Measurements from ENCODE around the gene GLIS1.

GLIS1 gene

GRCh38 chr1:53684741-53685140 is 54.2 kb downstream of the GLIS1 start:
- no peak overlapping the region for H3K4me3 ChIP-seq (replicated peaks; ENCODE audit: low read depth, low read length)
- no peak for TF ChIP-seq CTCF (IDR thresholded peaks at IDR 0.05; ENCODE audit: low read depth, low read length, missing control alignments)

GRCh38 chr1:53683986-53684740 is 54.8 kb downstream of the GLIS1 start:
- H3K4me3 ChIP-seq (replicated peaks; ENCODE audit: low read depth, low read length), result no peak overlapping the region
- peak; percentile 40 for TF ChIP-seq CTCF (IDR thresholded peaks at IDR 0.05; ENCODE audit: low read depth, low read length, missing control alignments)
- no peak for DNase-seq (ENCODE audit: extremely low read depth, low read depth)

More at GRCh38 chr1:53684741-53685140, 54.2 kb downstream of the GLIS1 start:
- no peak for DNase-seq (ENCODE audit: extremely low read depth, low read depth)

- TF ChIP-seq CTCF (IDR thresholded peaks at IDR 0.05; ENCODE audit: low read depth, low read length, missing control alignments), result no peak
- H3K4me3 ChIP-seq (replicated peaks; ENCODE audit: low read depth, low read length), result no peak overlapping the region
- no peak for DNase-seq (ENCODE audit: extremely low read depth, low read depth)
Measured at GRCh38 chr1:53682881-53683280, 56.1 kb downstream of the GLIS1 start.

GRCh38 chr1:53681977-53682685 is 56.8 kb downstream of the GLIS1 start:
- H3K4me3 ChIP-seq (replicated peaks; ENCODE audit: low read depth, low read length), result no peak overlapping the region
- DNase-seq (ENCODE audit: extremely low read depth, low read depth), result no peak
- peak; percentile 51 for TF ChIP-seq CTCF (IDR thresholded peaks at IDR 0.05; ENCODE audit: low read depth, low read length, missing control alignments)

- no peak overlapping the region for H3K4me3 ChIP-seq (replicated peaks; ENCODE audit: low read depth, low read length)
- no peak for TF ChIP-seq CTCF (IDR thresholded peaks at IDR 0.05; ENCODE audit: low read depth, low read length, missing control alignments)
- no peak for DNase-seq (ENCODE audit: extremely low read depth, low read depth)
Measured at GRCh38 chr1:53681351-53681976, 57.5 kb downstream of the GLIS1 start.

- TF ChIP-seq CTCF (IDR thresholded peaks at IDR 0.05; ENCODE audit: low read depth, low read length, missing control alignments), result no peak
- no peak for DNase-seq (ENCODE audit: extremely low read depth, low read depth)
- H3K4me3 ChIP-seq (replicated peaks; ENCODE audit: low read depth, low read length), result no peak overlapping the region
Measured at GRCh38 chr1:53680868-53681267, 58.1 kb downstream of the GLIS1 start.

All from HFF-Myc (cell line).